GM23338 (cell line): ENCODE results near the gene AP1M2. TPM values are rescaled to one million over a fixed set of nuclear protein-coding genes. Genes with fewer than 3 reads are reported as not detected.

Experiments
- EZH2 ChIP-seq: fragments of 200-600 bp; sonication (generic); IDR thresholded peaks from one replicate; pipeline ENCODE4 v1.8.0; 2017; ENCODE audit warnings: antibody characterized with exemption, mild to moderate bottlenecking, low read depth; ENCODE audit not compliant: unreplicated experiment
- EZH2phosphoT487 ChIP-seq: fragments of 200-600 bp; sonication (generic); IDR thresholded peaks from one replicate; pipeline ENCODE4 v1.8.1; 2018; ENCODE audit warnings: antibody characterized with exemption; ENCODE audit not compliant: unreplicated experiment
- POLR2AphosphoS5 ChIP-seq: IDR thresholded peaks from 2 replicates; pipeline ENCODE4 v1.6.1; 2016; ENCODE audit warnings: antibody characterized with exemption, low read depth
- STAT1 ChIP-seq: IDR thresholded peaks from one replicate; pipeline ENCODE4 v1.6.1; 2016; ENCODE audit warnings: antibody characterized with exemption; ENCODE audit not compliant: unreplicated experiment
- ZNF331 ChIP-seq: fragments of 250-450 bp; sonication (Bioruptor Pico); IDR thresholded peaks from 2 replicates; pipeline ENCODE4 v1.5.0; 2020; ENCODE audit warnings: low read depth, mild to moderate bottlenecking, moderate library complexity
- ZNF462 ChIP-seq: fragments of 250-450 bp; sonication (Bioruptor Pico); IDR thresholded peaks from 2 replicates; pipeline ENCODE4 v1.5.0; 2020; ENCODE audit warnings: mild to moderate bottlenecking, moderate library complexity
- polyA plus RNA-seq: library from polyadenylated mRNA; unstranded; fragments of >200 nt; fragmentation: Nextera tagmentation; extraction: Ambion mirVana; gene quantifications from 2 replicates; pipeline ENCODE4 v1.2.1, GENCODE V29; 2016
- total RNA-seq: library from RNA; depleted of rRNA; stranded (reverse); fragments of >200 nt; shearing (Covaris generic); gene quantifications from 2 replicates; pipeline ENCODE4 v1.2.3, GENCODE V29; 2014
- TF ChIP-seq, protein P1 (sequence below): IDR thresholded peaks from one replicate; pipeline ENCODE4 v1.6.1; 2018; ENCODE audit warnings: antibody characterized with exemption; ENCODE audit not compliant: unreplicated experiment

AP1M2 gene
- total and polyA plus RNA-seq, 2 experiments from 2014 or later = 128 to 165 TPM

GRCh38 chr19:10550336-10550735, 36.8 kb downstream of the AP1M2 start (continued):
- TF ChIP-seq, protein P1, sequence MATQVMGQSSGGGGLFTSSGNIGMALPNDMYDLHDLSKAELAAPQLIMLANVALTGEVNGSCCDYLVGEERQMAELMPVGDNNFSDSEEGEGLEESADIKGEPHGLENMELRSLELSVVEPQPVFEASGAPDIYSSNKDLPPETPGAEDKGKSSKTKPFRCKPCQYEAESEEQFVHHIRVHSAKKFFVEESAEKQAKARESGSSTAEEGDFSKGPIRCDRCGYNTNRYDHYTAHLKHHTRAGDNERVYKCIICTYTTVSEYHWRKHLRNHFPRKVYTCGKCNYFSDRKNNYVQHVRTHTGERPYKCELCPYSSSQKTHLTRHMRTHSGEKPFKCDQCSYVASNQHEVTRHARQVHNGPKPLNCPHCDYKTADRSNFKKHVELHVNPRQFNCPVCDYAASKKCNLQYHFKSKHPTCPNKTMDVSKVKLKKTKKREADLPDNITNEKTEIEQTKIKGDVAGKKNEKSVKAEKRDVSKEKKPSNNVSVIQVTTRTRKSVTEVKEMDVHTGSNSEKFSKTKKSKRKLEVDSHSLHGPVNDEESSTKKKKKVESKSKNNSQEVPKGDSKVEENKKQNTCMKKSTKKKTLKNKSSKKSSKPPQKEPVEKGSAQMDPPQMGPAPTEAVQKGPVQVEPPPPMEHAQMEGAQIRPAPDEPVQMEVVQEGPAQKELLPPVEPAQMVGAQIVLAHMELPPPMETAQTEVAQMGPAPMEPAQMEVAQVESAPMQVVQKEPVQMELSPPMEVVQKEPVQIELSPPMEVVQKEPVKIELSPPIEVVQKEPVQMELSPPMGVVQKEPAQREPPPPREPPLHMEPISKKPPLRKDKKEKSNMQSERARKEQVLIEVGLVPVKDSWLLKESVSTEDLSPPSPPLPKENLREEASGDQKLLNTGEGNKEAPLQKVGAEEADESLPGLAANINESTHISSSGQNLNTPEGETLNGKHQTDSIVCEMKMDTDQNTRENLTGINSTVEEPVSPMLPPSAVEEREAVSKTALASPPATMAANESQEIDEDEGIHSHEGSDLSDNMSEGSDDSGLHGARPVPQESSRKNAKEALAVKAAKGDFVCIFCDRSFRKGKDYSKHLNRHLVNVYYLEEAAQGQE = no peak
- TF ChIP-seq ZNF462 (CRISPR knock-in tag) = no peak
- no peak for TF ChIP-seq EZH2phosphoT487
- no peak for TF ChIP-seq STAT1
- TF ChIP-seq EZH2 = no peak
- no peak for TF ChIP-seq ZNF331 (CRISPR knock-in tag)
- no peak for TF ChIP-seq POLR2AphosphoS5
